A549 (cell line): ENCODE results near the gene UGT1A5. TPM values are rescaled to one million over a fixed set of nuclear protein-coding genes. Genes with fewer than 3 reads are reported as not detected.

ENCODE experiments used
- ATAC-seq, 2 experiments: fragments of 200-7000 bp in 1 of 2; fragments of >200 bp in 1 of 2; cut with Nextera tagmentation in 1 of 2; cut with Tn5 transposase in 1 of 2; 3 replicates each; pipeline versions ENCODE4 v1.8.0 to v1.9.1; 2018 to 2020; ENCODE audit warnings: mild to moderate bottlenecking in 1 of 2, moderate library complexity in 1 of 2
- CTCF ChIA-PET: fragments of 300-600 bp; sonication (Branson Sonifier 250); formaldehyde crosslinking; extraction: SDS; loops from one replicate; lab custom pipeline; 2021; ENCODE audit warnings: antibody characterized with exemption, inconsistent platforms; lab: Yijun Ruan, JAX
- POLR2A ChIA-PET: fragments of 350-600 bp; formaldehyde crosslinking; extraction: SDS; loops from one replicate; lab custom pipeline; 2021; ENCODE audit warnings: antibody characterized with exemption, inconsistent platforms; lab: Yijun Ruan, JAX
- DNase-seq, 2 experiments: peaks; one replicate each; pipeline versions ENCODE4 v3.0.0 to v3.0.0-alpha.2; 2011 to 2016; ENCODE audit warnings: low read depth in 1 of 2, low spot score in 1 of 2
- FAIRE-seq: peaks from 2 replicates; lab custom pipeline; 2011; peaks lifted over from hg19 to GRCh38; lab: Jason Lieb, UNC
- H3K27ac ChIP-seq, 2 experiments: fragments of >200 bp; sonication (Bioruptor Twin); formaldehyde crosslinking; 3 replicates each; pipeline ENCODE4 v1.5.1; 2016 to 2017
- H3K4me1 ChIP-seq: fragments of >200 bp; sonication (Bioruptor Twin); formaldehyde crosslinking; 3 replicates; pipeline ENCODE4 v1.6.1; 2016
- H3K4me2 ChIP-seq: fragments of >200 bp; sonication (Bioruptor Twin); formaldehyde crosslinking; 3 replicates; pipeline ENCODE4 v1.6.1; 2016
- H3K4me3 ChIP-seq: fragments of >200 bp; sonication (Bioruptor Twin); formaldehyde crosslinking; 3 replicates; pipeline ENCODE4 v1.5.1; 2016
- H3K9me3 ChIP-seq: fragments of >200 bp; sonication (Bioruptor Twin); formaldehyde crosslinking; 3 replicates; pipeline ENCODE4 v1.6.1; 2016
- CEBPB ChIP-seq, 2 experiments: fragments of >200 bp in 1 of 2; sonication (Bioruptor Twin) in 1 of 2; formaldehyde crosslinking in 1 of 2; IDR thresholded peaks; 2 replicates each; pipeline ENCODE4 v1.6.1; 2012 to 2016
- EHF ChIP-seq: fragments of 250-450 bp; sonication (Bioruptor Pico); IDR thresholded peaks from 2 replicates; pipeline ENCODE4 v1.5.0; 2020; ENCODE audit warnings: mild to moderate bottlenecking
- EHMT2 ChIP-seq: fragments of 200-600 bp; sonication (generic); IDR thresholded peaks from 2 replicates; pipeline ENCODE4 v1.6.1; 2016; ENCODE audit warnings: antibody characterized with exemption, low read depth, mild to moderate bottlenecking, moderate library complexity
- FOSB ChIP-seq: fragments of 250-450 bp; sonication (Bioruptor Pico); IDR thresholded peaks from 2 replicates; pipeline ENCODE4 v1.5.0; 2020; ENCODE audit warnings: mild to moderate bottlenecking, moderate library complexity
- JUN ChIP-seq, 2 experiments: fragments of >200 bp; sonication (Bioruptor Twin); formaldehyde crosslinking; IDR thresholded peaks; 2 replicates in 1 of 2; 3 replicates in 1 of 2; pipeline ENCODE4 v1.6.1; 2016 to 2017
- MAZ ChIP-seq: fragments of 150-350 bp; IDR thresholded peaks from 2 replicates; pipeline ENCODE4 v1.6.1; 2014; ENCODE audit warnings: antibody characterized with exemption, low read depth, low read length, borderline replicate concordance
- MYC ChIP-seq: IDR thresholded peaks from 2 replicates; pipeline ENCODE4 v1.6.1; 2012; ENCODE audit warnings: mild to moderate bottlenecking, inconsistent platforms, low read length, improper control_type of control experiment, borderline replicate concordance
- SMC3 ChIP-seq: fragments of >200 bp; sonication (Bioruptor Twin); formaldehyde crosslinking; IDR thresholded peaks from 3 replicates; pipeline ENCODE4 v1.6.1; 2018; ENCODE audit warnings: inconsistent platforms
- TP53 ChIP-seq: fragments of 250-450 bp; sonication (Bioruptor Pico); IDR thresholded peaks from 2 replicates; pipeline ENCODE4 v1.5.0; 2021; ENCODE audit warnings: mild to moderate bottlenecking, moderate library complexity
- ZNF302 ChIP-seq: fragments of 250-450 bp; sonication (Bioruptor Pico); IDR thresholded peaks from 2 replicates; pipeline ENCODE4 v1.9.0; 2021; ENCODE audit warnings: inconsistent platforms, mild to moderate bottlenecking, moderate library complexity
- WGBS: methylation state at CpG from one replicate; pipeline ENCODE4 v1.1.6; 2017; ENCODE audit errors: missing lambda C conversion rate; 5-methylcytosine and 5-hydroxymethylcytosine counted together
- polyA plus RNA-seq, 4 experiments: library from polyadenylated mRNA; depleted of rRNA in 3 of 4; stranded (reverse); fragments of >200 nt; fragmentation: RNase III in 1 of 4; extraction: RNeasy Plus Mini Kit Qiagen cat#74134 plus additional on column Dnase treatment in 1 of 4; gene quantifications; 2 replicates in 3 of 4; 3 replicates in 1 of 4; pipeline ENCODE4 v1.2.3, GENCODE V29; 2011 to 2017
- TF ChIP-seq, protein P1 (sequence below): fragments of >200 bp; sonication (Bioruptor Twin); formaldehyde crosslinking; IDR thresholded peaks from 2 replicates; pipeline ENCODE4 v1.6.1; 2016
- TF ChIP-seq, protein P2 (sequence below): fragments of 200-600 bp; sonication (generic); IDR thresholded peaks from 2 replicates; pipeline ENCODE4 v1.6.1; 2016; ENCODE audit warnings: antibody characterized with exemption, mild to moderate bottlenecking, moderate library complexity
- TF ChIP-seq, protein P3 (sequence below): IDR thresholded peaks from 2 replicates; pipeline ENCODE4 v1.6.1; 2012
- TF ChIP-seq, protein P4 (sequence below): fragments of 450-650 bp; IDR thresholded peaks from 2 replicates; pipeline ENCODE4 v1.6.1; 2014; ENCODE audit warnings: antibody characterized with exemption

Gene UGT1A5
- polyA plus RNA-seq, 2 of the 4 experiments (the other 2 are of a cell fraction): 0.05 TPM; not detected in 1

DNA sequence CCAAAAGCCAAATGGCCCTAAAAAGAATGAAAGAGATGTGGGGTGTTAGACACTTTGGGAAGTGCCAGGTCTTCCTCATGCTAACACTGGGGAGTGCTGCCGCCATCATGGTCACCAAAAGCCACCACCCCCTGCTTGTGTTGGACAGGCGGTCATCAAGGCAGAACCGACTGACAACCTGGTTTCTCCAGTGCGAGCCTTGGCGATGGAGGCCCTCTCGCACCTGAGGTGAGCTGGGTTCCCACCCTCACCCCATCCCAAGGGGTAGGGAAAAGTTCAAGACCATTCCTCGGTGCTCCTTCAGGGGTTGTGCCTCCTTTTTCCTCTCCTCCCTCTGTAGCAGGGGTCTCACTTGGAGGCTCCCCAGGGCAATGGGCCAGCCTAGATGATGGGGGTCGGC lies 99.0 kb downstream of the UGT1A5 start:
- CTCF ChIA-PET: no interaction called here
- no peak for ATAC-seq
- POLR2A ChIA-PET: no interaction called here
- FAIRE-seq: no peak
- Histone ChIP-seq H3K27ac (peak overlapping the region in 1 of 2 experiments; percentile 47; a peak in 2 of 6 replicates), H3K4me3 (no peak overlapping the region), H3K4me1 (peaks cover 11% of the 10 kb centered on the region), H3K4me2 (no peak overlapping the region), H3K9me3 (no peaks in the 10 kb centered on the region)
- TF ChIP-seq EHMT2 (no peak), TP53 (CRISPR knock-in tag) (no peak), ZNF302 (CRISPR knock-in tag) (no peak), SMC3 (no peak), FOSB (CRISPR knock-in tag) (no peak), CEBPB (IDR thresholded peaks at IDR 0.05) (no peak)
- TF ChIP-seq, protein P1, sequence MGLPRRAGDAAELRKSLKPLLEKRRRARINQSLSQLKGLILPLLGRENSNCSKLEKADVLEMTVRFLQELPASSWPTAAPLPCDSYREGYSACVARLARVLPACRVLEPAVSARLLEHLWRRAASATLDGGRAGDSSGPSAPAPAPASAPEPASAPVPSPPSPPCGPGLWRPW: no peak
- TF ChIP-seq, protein P2, sequence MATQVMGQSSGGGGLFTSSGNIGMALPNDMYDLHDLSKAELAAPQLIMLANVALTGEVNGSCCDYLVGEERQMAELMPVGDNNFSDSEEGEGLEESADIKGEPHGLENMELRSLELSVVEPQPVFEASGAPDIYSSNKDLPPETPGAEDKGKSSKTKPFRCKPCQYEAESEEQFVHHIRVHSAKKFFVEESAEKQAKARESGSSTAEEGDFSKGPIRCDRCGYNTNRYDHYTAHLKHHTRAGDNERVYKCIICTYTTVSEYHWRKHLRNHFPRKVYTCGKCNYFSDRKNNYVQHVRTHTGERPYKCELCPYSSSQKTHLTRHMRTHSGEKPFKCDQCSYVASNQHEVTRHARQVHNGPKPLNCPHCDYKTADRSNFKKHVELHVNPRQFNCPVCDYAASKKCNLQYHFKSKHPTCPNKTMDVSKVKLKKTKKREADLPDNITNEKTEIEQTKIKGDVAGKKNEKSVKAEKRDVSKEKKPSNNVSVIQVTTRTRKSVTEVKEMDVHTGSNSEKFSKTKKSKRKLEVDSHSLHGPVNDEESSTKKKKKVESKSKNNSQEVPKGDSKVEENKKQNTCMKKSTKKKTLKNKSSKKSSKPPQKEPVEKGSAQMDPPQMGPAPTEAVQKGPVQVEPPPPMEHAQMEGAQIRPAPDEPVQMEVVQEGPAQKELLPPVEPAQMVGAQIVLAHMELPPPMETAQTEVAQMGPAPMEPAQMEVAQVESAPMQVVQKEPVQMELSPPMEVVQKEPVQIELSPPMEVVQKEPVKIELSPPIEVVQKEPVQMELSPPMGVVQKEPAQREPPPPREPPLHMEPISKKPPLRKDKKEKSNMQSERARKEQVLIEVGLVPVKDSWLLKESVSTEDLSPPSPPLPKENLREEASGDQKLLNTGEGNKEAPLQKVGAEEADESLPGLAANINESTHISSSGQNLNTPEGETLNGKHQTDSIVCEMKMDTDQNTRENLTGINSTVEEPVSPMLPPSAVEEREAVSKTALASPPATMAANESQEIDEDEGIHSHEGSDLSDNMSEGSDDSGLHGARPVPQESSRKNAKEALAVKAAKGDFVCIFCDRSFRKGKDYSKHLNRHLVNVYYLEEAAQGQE: no peak
- TF ChIP-seq, protein P3, sequence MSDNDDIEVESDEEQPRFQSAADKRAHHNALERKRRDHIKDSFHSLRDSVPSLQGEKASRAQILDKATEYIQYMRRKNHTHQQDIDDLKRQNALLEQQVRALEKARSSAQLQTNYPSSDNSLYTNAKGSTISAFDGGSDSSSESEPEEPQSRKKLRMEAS: no peak
- 88% methylated on average over 8 of the region's 8 CpGs for WGBS
- no peak for DNase-seq

DNA sequence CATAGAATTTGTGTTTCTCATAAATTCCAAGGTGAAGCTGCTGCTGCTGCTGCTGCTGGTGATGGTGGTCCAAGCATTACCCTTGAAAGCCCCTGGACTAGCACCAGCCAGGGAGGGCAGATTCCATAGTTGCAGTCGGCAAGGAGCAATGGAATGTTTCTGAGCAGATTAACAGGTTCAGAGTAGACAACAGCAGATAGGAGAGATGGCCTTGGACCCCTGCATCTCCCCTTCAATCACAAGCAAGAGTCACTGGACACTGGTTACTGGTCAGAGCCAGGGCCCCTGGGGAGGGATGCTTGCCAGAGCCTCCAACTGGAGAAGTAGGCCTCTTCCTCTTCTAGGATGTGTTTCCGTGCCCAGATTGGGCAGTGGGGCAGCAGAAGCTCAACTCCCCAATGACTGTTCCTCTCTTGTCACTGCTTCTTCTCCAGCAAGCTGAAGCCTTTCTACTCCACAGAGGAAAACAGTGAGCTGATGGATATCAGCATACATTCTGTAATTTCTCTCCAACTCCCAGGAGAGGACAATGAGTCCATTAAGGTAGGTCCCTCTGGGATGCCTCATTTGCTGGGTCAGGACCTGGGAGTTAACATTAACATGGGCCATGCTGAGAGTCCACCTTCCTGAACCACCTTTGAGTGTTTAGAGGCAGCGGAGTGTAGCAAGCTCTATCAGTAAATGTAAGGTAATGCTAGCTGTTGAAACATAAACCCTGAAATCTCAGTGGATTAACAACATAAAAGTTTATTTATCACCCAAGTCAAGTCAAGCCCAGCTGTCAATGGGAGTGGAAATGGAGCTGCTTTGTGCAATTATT lies 100.7 kb downstream of the UGT1A5 start:
- TF ChIP-seq FOSB (CRISPR knock-in tag) (no peak), EHMT2 (no peak), JUN (IDR thresholded peaks at IDR 0.05) (no peak), ZNF302 (CRISPR knock-in tag) (no peak), EHF (CRISPR knock-in tag) (no peak), MAZ (no peak), MYC (no peak)
- TF ChIP-seq, protein P4, sequence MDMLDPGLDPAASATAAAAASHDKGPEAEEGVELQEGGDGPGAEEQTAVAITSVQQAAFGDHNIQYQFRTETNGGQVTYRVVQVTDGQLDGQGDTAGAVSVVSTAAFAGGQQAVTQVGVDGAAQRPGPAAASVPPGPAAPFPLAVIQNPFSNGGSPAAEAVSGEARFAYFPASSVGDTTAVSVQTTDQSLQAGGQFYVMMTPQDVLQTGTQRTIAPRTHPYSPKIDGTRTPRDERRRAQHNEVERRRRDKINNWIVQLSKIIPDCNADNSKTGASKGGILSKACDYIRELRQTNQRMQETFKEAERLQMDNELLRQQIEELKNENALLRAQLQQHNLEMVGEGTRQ: no peak
- FAIRE-seq (no peak), ATAC-seq (no peak), DNase-seq (no peak)
- WGBS: 91% methylated on average over 3 of the region's 3 CpGs
- ChIA-PET CTCF (interaction anchor here (0.7 to 1.3 kb wide), 3 partner anchors 19 to 370 kb away, joined by 3 to 5 read pairs (median 3); no protein-coding TSS in a partner anchor), POLR2A (no interaction called here)
- Histone ChIP-seq H3K9me3 (no peaks in the 10 kb centered on the region), H3K27ac (peak overlapping the region in 1 of 2 experiments; percentile 28; a peak in 3 of 6 replicates), H3K4me3 (no peak overlapping the region), H3K4me1 (peaks cover 19% of the 10 kb centered on the region), H3K4me2 (no peak overlapping the region)
